HG02623 (cell line): ENCODE results near the gene BMPR1A.
A peak's percentile ranks its signal among the peaks of the same experiment; 100 is the strongest.
"Not testable (repeated sequence)": the region's sequence is repeated elsewhere in the genome, so short reads cannot be mapped to it uniquely, and the experiment has no call there.

Experiments
- ATAC-seq: cut with Tn5 transposase; IDR thresholded peaks from one replicate; pipeline ENCODE4 v1.9.1; 2021; ENCODE audit warnings: moderate library complexity; ENCODE audit not compliant: unreplicated experiment

Gene BMPR1A

DNA sequence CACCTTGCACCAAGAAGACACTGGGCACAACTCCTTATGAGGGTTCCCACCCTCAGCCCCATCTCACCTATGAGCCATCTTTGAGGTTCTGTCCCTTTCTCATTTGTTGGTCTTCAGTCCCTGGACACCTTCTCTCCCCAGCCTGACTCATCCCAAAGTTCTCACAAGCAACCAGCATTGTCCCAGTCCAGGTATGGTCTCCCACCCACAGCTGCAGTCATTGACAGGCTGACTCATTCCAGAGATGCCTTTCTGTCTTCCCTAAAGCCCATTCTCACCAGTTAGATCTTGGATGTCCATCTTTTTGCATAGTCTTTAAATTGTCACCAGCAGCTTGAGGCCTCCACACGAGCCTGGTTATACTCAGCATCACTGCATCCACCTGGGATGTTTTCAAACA lies 26.7 kb upstream of the BMPR1A start:
- ATAC-seq: no peak

DNA sequence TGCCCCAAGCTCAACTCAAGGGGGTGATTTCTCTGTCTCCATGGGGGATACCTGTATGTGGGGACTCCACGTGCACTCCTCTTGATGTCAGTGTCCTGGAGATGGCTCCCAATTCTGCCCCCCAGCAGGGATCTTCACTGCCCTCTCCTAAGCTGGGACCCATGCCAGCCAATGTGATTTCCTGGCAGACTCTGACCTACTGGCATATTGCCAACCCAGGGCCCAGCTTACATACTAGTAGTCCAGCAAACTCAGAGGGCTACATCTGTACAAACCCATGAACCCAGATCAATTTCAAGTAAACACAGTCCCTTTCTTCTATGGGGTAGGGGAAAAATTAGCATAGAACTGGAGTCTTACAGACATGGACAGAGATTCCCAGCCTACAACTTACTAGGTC lies 26.2 kb upstream of the BMPR1A start:
- ATAC-seq: no peak

DNA sequence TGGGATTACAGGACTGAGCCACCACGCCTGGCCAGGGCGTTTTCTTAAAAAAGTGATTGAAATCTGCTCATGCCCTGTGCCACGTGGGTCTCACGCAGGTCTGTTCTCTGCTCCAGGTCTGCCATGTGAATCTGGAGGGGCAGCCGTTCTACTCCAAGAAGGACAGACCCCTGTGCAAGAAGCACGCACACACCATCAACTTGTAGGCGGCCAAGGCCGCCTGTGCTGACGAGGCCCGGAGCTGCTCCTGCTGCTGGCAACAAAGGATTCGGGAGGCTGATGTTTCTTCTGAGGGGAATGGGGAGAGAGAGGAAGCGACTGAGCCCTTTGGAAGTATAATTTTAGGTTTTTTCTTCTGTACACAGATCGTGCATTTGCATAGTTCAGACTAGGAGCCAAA lies 23.6 kb upstream of the BMPR1A start:
- ATAC-seq: no peak

DNA sequence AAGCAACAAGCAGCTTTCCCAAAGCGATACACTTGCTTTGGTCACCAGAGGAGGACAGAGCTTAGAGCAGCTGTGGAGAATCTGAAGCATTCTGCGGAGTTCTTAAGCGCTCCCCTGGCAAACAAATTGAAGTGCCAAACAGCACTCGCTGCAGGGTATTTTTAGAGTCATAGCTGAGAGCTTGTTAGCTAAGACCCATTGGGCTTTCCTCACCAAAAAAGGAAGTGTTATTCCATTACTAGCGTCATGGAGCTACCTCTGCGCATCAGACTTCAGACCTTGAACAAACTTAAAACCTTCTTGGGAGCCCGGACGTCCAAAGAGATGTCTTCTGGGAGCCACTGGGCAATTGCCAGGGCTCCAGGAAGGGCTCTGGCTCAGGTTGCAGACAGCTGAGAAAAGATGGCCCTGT lies 23.2 kb upstream of the BMPR1A start:
- ATAC-seq: no peak

DNA sequence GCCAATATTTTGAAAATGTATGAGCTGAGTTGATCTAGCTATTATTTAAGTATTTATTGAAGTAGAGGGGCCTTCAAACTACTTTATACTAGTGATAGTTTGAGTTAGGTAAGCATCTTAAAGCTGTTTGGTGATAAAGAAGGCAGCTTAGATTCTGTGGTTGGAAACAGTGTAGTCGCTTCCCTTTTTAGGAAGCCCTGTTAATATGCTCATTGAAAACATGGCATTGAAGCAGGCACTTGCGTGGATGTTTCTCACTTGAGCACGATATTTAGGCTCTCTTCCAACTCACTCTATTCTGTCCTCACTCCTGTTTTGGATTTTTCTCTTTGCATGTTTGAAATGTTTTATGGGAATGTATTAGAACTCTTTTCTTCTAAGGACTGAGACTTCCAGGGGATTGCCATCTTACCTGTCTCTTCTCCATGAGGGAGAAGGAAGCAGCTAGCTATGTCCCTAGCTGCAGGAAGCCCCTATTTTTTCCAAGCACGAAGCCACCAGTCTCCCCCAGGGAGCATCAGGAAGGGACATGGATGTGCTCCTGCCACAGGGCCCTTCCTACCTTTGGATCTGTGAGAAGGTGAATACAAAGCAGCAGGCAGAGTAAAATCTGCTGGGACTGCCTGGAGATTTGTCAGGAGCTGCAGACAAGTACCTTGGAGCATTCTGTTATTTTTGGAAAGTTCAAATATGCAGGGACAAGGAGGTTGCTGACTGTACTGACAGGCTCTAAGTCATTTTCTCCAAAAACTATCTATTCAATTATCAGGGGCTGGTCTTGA lies 22.0 kb upstream of the BMPR1A start:
- ATAC-seq: no peak

DNA sequence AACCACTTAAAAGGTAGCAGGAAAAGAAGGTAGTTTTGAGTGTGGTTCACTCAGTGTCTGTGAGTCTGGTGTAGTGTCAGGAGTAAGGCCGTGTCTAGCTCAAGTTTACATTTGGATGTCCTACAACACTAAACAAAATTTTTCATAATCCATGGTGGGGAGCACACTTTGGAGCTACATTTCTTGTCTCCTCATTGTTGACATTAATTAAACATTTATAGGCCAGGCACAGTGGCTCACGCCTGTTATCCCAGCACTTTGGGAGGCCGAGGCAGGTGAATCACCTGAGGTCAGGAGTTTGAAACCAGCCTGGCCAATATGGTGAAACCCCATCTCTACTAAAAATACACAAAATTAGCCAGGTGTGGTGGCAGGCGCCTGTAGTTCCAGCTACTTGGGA lies 21.1 kb upstream of the BMPR1A start:
- ATAC-seq: not testable (repeated sequence)

DNA sequence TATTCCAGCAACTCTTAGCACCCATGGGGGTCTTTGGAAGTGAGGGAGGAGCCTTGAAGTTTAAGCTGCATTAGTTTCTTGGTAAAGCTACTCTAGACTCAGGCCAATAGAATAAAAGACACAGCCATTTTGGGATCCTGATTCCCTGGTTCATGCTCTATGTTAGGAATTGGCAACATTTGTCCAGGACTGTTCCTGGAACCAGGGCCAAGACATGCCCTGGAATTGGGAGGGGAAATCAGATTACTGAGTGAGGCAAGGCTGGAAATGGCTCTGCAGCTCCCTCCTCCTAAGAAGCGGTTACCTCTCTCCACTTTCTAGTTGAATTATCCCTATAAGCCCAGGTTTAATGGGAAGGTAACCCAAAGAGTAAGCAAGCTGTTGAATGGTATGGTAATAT lies 14.2 kb upstream of the BMPR1A start:
- no peak for ATAC-seq

DNA sequence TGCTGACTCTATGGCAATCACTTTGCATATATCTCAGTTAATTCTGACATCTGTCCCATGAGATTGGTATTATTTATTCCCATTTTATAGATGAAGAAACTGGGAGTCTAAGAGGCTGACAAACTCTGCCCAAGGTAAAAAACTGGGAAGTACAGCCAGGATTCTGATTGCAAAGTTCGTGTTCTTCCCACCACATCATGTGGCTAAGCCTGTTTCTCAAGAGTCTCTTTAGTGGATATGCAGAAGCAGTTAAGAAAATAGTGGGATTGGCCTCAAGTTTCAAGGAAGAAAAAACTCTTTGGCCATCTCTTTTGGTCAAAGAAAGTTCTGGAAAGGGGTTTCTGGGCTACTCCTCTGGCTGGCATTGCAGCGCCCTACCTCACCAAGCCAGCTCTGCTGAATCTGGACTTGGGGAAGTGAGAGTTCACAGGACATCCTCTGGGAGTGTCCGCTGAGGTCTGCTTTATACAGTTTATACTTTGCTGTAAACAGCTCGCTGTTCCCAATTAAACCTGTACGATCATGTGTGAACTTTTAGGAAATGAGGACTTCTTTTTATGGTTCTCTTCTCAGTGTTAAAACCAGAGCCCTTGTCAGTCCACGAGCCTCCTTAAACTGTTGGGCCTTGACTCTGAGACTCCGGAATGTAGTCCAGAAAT lies 12.2 kb upstream of the BMPR1A start:
- no peak for ATAC-seq

DNA sequence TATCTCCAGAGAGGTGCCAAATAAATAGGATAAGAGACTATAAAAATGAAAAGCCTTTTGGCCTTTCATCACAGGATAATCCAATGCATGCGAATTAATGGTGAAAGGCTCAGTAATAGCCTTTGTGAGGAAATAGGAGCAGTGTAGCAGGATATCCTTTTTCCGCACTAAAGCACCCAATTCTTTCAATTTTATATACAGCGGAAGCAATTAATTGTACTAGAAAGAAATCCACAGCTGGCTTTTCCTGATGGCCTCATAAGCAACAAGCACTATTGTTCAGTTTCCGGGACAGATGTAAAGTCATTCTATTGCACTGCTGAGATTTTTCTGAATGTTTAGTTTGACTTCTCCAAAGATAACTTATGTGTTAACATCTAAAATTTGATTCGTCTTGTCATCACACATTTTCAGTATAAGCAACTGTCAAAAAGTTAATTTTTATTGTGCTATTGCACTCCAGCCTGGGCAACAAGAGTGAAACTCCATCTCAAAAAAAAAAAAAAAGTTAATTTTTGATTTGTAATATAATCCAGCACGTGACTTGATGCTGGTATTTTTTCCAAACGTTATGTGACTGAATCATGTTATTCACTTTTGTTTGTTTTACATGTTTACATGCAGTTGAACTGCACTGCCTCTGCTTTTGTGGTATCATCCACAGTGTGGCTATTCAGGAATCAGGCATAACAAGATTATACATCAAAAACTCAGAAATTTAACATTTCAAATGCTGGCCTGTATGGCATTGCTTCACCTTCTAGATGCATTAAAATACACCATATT lies 8.4 kb upstream of the BMPR1A start:
- ATAC-seq: no peak

DNA sequence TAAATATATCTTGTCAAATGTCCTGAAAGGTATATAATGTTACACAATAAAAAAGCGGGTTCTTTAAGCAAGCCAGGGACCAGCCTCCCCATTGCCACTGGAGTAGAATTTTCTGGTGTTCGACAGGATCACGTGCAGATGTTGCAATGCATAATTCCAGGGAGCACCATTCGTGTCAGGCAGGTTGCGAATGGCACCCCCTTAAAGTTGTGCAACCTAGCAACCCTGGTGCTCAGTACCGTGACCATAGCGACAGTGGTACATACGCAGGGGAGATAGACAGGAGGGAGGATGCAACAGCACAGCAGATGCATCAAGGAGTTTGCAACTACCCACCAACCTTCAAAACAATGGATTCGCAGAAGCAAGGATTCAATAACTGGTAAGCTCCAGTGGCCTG lies 6.6 kb upstream of the BMPR1A start:
- no peak for ATAC-seq

DNA sequence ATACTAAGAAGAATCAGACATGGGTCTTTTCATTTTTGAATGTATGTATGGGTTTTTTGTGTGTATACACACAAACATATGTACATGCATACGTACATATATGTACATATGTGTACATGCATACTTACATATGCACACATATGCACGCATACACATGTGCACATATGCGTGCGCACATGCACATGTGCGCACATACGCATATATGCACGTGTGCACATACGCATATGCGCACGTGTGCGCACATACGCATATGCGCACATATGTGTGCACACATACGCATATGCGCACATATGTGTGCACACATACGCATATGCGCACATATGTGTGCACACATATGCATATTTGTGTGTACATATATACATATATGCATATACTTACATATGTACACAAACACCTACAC lies 4.9 kb upstream of the BMPR1A start:
- no peak for ATAC-seq

DNA sequence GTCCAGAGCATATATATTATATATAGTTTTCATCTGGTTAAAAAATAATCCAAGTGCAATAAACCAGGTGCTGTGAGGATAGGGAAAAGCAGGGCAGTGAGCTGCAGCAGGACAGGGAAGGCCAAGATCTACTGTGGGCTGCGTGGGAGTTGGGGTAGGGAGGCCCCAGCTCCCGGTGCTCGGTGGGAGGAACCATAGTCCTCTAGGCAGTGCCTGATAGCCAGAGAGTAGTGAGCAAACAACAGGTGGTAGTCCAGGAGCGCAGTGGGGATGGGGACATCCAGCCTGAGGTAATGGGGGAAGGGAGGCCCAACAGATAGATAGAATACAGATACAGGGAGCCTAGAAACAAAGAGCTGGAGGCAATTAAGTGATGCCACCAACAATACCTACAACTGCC lies 4.1 kb upstream of the BMPR1A start:
- no peak for ATAC-seq

DNA sequence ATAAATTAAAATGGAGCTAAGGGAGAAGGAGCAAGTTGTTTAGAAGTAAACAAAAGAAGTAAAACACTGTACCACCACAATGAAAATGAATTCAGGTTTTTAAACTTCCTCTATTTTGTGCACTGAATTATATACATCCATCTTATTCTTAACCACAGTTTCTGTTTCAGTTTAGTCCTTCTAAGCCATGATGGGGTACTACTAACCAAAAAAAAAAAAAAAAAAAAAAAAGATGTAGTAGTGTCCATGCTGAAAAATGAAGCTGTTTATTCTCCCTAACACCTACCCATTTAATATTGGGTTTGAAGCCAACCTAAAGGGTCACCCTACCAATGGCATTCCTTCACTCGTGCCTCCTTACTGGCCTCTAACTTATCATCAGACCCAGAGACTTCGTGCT lies 3.4 kb upstream of the BMPR1A start:
- ATAC-seq: no peak

DNA sequence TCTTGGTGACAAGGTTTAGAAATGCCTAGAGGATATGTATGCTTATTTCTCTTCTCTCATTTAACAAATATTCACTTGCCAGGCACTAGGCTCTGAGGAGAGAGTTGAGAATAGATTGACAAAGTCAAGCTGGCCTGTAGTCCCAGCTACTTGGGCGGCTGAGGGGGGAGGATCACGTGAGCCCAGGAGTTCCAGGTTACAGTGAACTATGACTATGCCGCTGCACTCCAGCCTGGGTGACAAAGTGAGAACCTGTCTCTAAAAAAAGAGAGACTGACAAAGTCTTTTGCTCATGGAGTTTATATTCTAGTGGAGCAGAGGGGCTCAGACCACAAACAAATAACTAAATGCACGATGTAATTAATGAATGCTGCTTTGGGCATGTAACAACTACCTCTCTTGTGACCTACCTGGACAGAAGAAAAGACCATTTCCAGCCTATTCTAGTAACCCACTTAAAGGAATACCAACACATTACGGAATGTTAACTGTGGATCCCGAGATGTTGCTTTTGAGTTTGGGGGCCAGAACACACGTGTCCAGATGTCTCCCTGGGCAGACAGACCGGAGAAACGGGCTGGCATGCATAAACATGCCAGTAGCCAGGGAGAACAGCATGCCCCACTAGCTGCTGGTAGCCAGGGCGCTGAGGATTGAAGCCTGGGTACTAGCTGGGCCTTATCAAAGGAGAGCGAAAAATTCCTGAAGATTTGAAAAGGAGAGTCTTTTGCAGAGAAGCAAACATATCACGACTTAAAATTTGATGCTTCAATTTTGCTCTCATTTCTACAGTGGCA lies 2.6 kb upstream of the BMPR1A start:
- no peak for ATAC-seq

DNA sequence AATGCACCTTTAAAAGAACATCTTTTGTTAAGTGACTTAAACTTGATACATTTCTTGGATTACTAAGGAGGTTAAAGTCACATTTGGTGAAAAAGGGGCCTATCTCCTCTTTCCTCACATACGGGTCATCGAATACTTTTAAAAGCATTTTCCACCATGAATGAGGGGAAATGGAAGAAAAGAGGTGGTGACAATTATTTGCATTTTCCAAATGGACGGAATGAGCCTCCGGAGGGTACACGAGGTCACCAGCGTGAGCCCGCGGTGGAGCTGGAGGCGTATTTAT lies 1.0 kb upstream of the BMPR1A start:
- ATAC-seq: no peak

DNA sequence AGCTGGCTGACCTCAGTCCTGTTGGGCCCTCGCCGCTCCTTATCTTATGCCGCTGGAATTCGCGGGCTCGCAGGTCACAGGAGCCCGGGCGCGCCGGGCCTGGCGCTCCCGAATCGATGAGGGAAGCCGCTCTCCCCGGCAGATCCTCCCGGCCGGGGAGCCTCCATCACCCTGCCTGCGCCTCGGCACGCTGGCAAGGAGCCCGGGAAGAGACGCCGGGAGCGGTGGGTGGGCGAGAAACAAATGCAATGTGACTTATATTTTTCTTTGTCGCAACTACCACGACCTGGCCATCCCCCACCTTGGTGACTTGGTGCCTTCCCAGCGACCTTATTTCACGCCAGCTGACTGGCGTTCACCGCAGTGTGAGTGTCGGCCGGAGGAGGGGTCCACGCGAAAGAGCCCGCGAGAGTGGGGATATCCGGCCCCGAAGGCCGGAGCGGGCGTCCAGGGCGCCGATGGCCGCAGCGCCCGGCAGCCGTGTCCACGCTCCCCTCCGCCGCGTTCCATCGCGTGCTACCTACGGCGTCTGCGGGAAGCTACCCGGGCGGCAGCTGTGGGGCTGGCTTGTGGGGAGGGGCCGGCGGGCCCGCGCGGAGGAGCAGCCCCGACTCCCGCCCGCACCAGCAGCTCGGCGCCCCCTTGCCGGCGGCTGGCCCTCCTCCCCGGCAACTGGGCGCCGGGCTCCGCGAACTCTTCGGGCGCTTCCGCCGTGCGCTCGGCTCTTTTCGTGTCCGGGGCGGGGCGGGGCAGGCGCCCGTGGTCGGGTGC lies 494 bp upstream of the BMPR1A start:
- ATAC-seq: peak; percentile 71

DNA sequence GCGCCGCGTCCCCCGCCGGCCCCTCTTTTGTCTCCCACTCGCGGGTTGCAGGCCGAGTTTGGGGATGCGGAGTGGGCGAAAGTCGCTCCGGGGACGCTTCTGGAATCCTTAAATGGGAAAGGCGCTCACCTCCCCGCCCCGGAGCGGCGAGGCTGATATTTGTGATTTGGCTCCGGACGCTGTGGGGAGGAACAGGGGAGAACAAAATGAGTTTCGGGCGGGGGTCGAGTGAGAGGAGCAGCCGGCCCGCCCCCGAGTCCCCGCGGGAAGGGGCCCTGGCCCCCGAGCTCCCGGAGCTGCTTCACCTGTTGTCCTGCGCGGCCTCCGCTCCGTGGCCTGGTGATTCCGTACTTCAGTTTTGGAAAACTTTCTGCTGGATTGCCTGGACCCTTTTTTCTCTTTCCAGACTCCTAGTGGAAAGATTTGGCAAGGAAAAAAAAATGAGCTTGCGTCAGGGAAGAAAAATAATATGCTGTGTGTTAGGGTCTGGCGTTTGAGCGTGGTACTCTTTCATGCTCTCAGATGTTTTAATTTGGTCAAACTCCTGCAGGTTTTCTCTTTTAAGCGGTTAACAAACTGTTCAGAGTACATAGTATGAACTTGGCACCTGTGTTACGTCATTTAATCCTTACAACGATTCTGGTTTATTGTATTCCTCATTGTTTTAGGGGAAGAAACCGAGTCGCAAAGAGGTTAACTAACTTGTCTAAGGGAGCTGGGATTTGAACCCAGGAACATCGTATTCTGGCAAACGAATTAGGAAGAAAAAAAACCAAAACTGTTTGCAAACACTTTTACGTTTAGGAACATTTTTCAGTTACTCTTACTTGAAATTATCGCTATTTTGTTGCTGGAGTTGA lies 924 bp downstream of the BMPR1A start:
- no peak for ATAC-seq

DNA sequence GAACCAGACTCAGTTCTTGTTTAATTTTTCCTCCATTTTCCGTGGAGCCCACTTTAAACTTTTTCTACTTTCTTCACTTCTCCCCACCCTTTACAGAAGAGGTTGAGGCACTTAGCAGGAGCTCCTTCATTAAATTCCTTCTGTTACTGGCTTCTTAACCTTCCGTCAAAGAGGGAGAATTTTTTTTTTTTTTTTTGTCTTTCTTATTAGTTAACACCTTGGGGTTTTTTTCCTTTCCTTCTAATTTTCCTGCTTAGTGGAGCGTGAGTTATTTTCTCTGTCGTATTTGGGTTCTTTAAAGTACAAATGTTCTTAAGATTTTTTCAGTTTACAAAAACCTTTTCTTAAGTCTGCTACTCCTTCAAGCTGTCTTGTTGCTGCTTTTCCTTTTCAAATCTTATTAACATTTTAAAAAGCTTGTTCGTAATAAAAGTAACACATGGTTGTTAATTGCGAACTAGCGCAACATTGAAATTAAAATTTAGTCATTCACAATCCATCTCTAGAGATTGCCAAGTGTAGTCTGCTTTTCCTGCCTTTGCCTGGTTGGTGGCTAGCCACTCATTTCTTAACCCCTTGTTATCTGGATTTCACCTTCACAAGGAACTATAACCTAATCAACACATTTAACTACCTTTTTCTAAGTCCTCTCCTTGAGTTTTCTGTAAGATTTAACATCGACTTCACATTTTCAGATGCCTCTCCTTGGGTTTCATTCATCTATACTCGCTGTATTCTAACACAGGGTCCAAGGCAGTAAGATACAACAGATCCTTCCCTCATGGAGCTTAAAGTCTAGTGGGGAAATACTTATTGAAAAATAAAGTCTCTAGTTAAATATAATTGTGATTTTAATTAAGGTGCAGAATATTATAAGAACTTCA lies 2.0 kb downstream of the BMPR1A start:
- no peak for ATAC-seq
